Neural progenitor cell (in vitro differentiated cells): ENCODE results near the gene CYTH3. TPM values are rescaled to one million over a fixed set of nuclear protein-coding genes. Genes with fewer than 3 reads are reported as not detected.

Source experiments
- DNase-seq: peaks from one replicate; pipeline ENCODE4 v3.0.0-alpha.2; 2016; ENCODE audit warnings: low spot score
- H2AFZ ChIP-seq: fragments of 200-600 bp; sonication (generic); replicated peaks from 2 replicates; pipeline ENCODE4 v1.6.1; 2016; ENCODE audit warnings: antibody characterized with exemption
- H3F3A ChIP-seq: fragments of 200-600 bp; sonication (generic); 2 replicates; pipeline ENCODE4 v1.6.1; 2016; ENCODE audit warnings: antibody characterized with exemption, low read depth
- H3K27ac ChIP-seq: fragments of 200-600 bp; sonication (generic); 2 replicates; pipeline ENCODE4 v1.5.1; 2016; ENCODE audit warnings: mild to moderate bottlenecking
- H3K27me3 ChIP-seq: fragments of 200-600 bp; sonication (generic); 2 replicates; pipeline ENCODE4 v1.6.1; 2016; ENCODE audit warnings: mild to moderate bottlenecking, moderate library complexity
- H3K36me3 ChIP-seq: fragments of 200-600 bp; sonication (generic); 2 replicates; pipeline ENCODE4 v1.5.1; 2016
- H3K4me1 ChIP-seq: fragments of 200-600 bp; sonication (generic); 2 replicates; pipeline ENCODE4 v1.6.1; 2016; ENCODE audit warnings: mixed run types
- H3K4me2 ChIP-seq: fragments of 200-600 bp; sonication (generic); 2 replicates; pipeline ENCODE4 v1.6.1; 2016
- H3K4me3 ChIP-seq: fragments of 200-600 bp; sonication (generic); 2 replicates; pipeline ENCODE4 v1.5.1; 2016
- H3K79me2 ChIP-seq: fragments of 200-600 bp; sonication (generic); 2 replicates; pipeline ENCODE4 v1.6.1; 2016; ENCODE audit warnings: low read depth
- H3K9ac ChIP-seq: fragments of 200-600 bp; sonication (generic); 2 replicates; pipeline ENCODE4 v1.6.1; 2016
- H3K9me3 ChIP-seq: fragments of 200-600 bp; sonication (generic); 2 replicates; pipeline ENCODE4 v1.5.1; 2016; ENCODE audit warnings: low read depth
- H4K20me1 ChIP-seq: fragments of 200-600 bp; sonication (generic); 2 replicates; pipeline ENCODE4 v1.6.1; 2016; ENCODE audit warnings: low read depth
- H3K27ac Mint-ChIP-seq: 3 replicates; pipeline ENCODE4 v1.8.0; 2021; ENCODE audit warnings: mixed read lengths
- H3K27me3 Mint-ChIP-seq: 2 replicates; pipeline ENCODE4 v1.8.0; 2022; ENCODE audit warnings: low read depth, mild to moderate bottlenecking, inconsistent platforms, moderate library complexity, mixed read lengths; ENCODE audit not compliant: insufficient read depth
- H3K36me3 Mint-ChIP-seq: 3 replicates; pipeline ENCODE4 v1.8.0; 2021; ENCODE audit warnings: mixed read lengths
- H3K4me1 Mint-ChIP-seq: 3 replicates; pipeline ENCODE4 v1.8.0; 2021; ENCODE audit warnings: mixed read lengths
- H3K4me3 Mint-ChIP-seq: 3 replicates; pipeline ENCODE4 v1.8.0; 2021; ENCODE audit warnings: mild to moderate bottlenecking, moderate library complexity, mixed read lengths
- H3K9me3 Mint-ChIP-seq: 3 replicates; pipeline ENCODE4 v1.8.0; 2020; ENCODE audit warnings: mixed read lengths
- CTCF ChIP-seq: fragments of 200-600 bp; sonication (generic); IDR thresholded peaks from 2 replicates; pipeline ENCODE4 v1.5.1; 2017; ENCODE audit warnings: antibody characterized with exemption, mild to moderate bottlenecking
- EZH2 ChIP-seq: fragments of 200-600 bp; sonication (generic); IDR thresholded peaks from 2 replicates; pipeline ENCODE4 v1.6.1; 2017; ENCODE audit warnings: antibody characterized with exemption, mild to moderate bottlenecking, moderate library complexity
- EZH2phosphoT487 ChIP-seq: fragments of 200-600 bp; sonication (generic); IDR thresholded peaks from 2 replicates; pipeline ENCODE4 v1.6.1; 2017; ENCODE audit warnings: antibody characterized with exemption
- total RNA-seq: library from RNA; depleted of rRNA; stranded (reverse); fragments of >200 nt; gene quantifications from 2 replicates; pipeline ENCODE4 v1.2.3, GENCODE V29; 2015; ENCODE audit warnings: low replicate concordance

The CYTH3 gene
- total RNA-seq, 1 donor from 2014 or later = 10.9 TPM

- H3K4me2 ChIP-seq = no peak overlapping the region
- H3K4me1 Mint-ChIP-seq = peaks cover 30% of the 10 kb centered on the region
- no peaks in the 10 kb centered on the region for H3K9me3 Mint-ChIP-seq
- no peak for TF ChIP-seq EZH2phosphoT487
- H3K4me1 ChIP-seq = peaks cover 12% of the 10 kb centered on the region
- H3K36me3 Mint-ChIP-seq = no peaks in the 10 kb centered on the region
- no peak for DNase-seq
- H3F3A ChIP-seq = no peaks in the 10 kb centered on the region
- no peak overlapping the region for H3K9ac ChIP-seq
- no peaks in the 10 kb centered on the region for H3K36me3 ChIP-seq
- H4K20me1 ChIP-seq = no peaks in the 10 kb centered on the region
- H3K27me3 ChIP-seq = no peaks in the 10 kb centered on the region
- H3K27me3 Mint-ChIP-seq = no peaks in the 10 kb centered on the region
- H3K27ac ChIP-seq = no peak overlapping the region
- peaks cover 16% of the 10 kb centered on the region for H3K79me2 ChIP-seq
- no peak overlapping the region for H3K4me3 ChIP-seq
- H3K27ac Mint-ChIP-seq = no peak overlapping the region
- no peaks in the 10 kb centered on the region for H3K9me3 ChIP-seq
- no peak overlapping the region for H3K4me3 Mint-ChIP-seq
- no peak overlapping the region for H2AFZ ChIP-seq
Observed at GRCh38 chr7:6248581-6248980, 23.8 kb downstream of the CYTH3 start.

DNA sequence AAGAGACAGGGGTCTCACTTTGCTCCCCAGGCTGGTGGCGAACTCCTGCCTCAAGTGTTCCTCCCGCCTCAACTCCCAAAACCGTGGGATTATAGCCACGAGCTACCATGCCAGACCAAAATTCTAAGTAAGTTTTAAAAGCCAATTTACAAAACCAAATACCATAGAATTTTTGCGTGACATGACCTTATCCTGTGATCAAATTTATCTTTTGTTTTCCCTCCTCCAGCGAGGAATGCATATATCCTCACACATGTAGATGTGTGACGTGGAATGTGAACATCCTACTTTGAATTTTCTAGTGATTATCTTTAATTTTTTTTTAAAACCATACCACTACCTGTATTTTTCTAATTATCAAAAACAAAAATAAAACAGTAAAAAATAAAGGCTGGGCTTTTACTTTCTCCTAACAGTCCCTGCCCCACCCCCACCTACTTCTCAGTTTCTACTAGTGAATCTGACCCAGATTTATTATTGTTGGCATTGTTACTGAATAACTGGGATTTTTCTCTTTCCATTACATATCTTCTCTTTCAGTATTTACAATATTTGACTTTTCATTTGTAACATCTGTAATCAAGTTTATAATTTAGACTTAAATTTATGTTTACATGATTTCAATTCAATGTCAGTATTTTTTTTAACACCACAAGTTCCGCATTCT lies 26.0 kb downstream of the CYTH3 start:
- Histone ChIP-seq H3F3A (no peaks in the 10 kb centered on the region), H2AFZ (no peak overlapping the region), H4K20me1 (no peaks in the 10 kb centered on the region), H3K4me1 (peaks cover 3% of the 10 kb centered on the region), H3K9me3 (no peaks in the 10 kb centered on the region), H3K4me3 (no peak overlapping the region), H3K36me3 (no peaks in the 10 kb centered on the region), H3K79me2 (peaks cover under 1% of the 10 kb centered on the region), H3K27ac (no peak overlapping the region), H3K27me3 (no peaks in the 10 kb centered on the region), H3K9ac (no peak overlapping the region), H3K4me2 (no peak overlapping the region)
- no peak for DNase-seq
- no peaks in the 10 kb centered on the region for H3K27me3 Mint-ChIP-seq
- H3K9me3 Mint-ChIP-seq = no peaks in the 10 kb centered on the region
- no peak for TF ChIP-seq CTCF
- no peak for TF ChIP-seq EZH2phosphoT487
- no peak for TF ChIP-seq EZH2
- H3K4me3 Mint-ChIP-seq = no peak overlapping the region
- no peak overlapping the region for H3K27ac Mint-ChIP-seq
- peaks cover 16% of the 10 kb centered on the region for H3K4me1 Mint-ChIP-seq
- no peaks in the 10 kb centered on the region for H3K36me3 Mint-ChIP-seq

GRCh38 chr7:6244021-6244420 lies 28.4 kb downstream of the CYTH3 start:
- Histone ChIP-seq H2AFZ (no peak overlapping the region), H3K27ac (no peak overlapping the region), H3K36me3 (no peaks in the 10 kb centered on the region), H3K4me2 (no peak overlapping the region), H3F3A (no peaks in the 10 kb centered on the region), H3K4me1 (peaks cover 3% of the 10 kb centered on the region), H3K79me2 (no peaks in the 10 kb centered on the region), H3K27me3 (no peaks in the 10 kb centered on the region), H3K4me3 (no peak overlapping the region), H3K9ac (no peak overlapping the region), H4K20me1 (no peaks in the 10 kb centered on the region), H3K9me3 (no peaks in the 10 kb centered on the region)
- H3K36me3 Mint-ChIP-seq = no peaks in the 10 kb centered on the region
- TF ChIP-seq CTCF (no peak), EZH2phosphoT487 (no peak), EZH2 (no peak)
- H3K27me3 Mint-ChIP-seq = no peaks in the 10 kb centered on the region
- no peak for DNase-seq
- no peak overlapping the region for H3K4me3 Mint-ChIP-seq
- H3K27ac Mint-ChIP-seq = no peak overlapping the region
- H3K4me1 Mint-ChIP-seq = peaks cover 9% of the 10 kb centered on the region
- H3K9me3 Mint-ChIP-seq = no peaks in the 10 kb centered on the region

GRCh38 chr7:6243168-6243567 lies 29.3 kb downstream of the CYTH3 start:
- Histone ChIP-seq H3K9ac (no peak overlapping the region), H3K79me2 (no peaks in the 10 kb centered on the region)
- H3K4me1 Mint-ChIP-seq = peaks cover 3% of the 10 kb centered on the region

More at GRCh38 chr7:6243168-6243567, 29.3 kb downstream of the CYTH3 start:
- no peaks in the 10 kb centered on the region for H3K9me3 Mint-ChIP-seq
- no peak for DNase-seq
- no peaks in the 10 kb centered on the region for H3K27me3 ChIP-seq
- H3K27ac Mint-ChIP-seq = no peak overlapping the region
- H3K27me3 Mint-ChIP-seq = no peaks in the 10 kb centered on the region
- H3K4me1 ChIP-seq = peaks cover 3% of the 10 kb centered on the region
- no peaks in the 10 kb centered on the region for H3F3A ChIP-seq
- no peaks in the 10 kb centered on the region for H4K20me1 ChIP-seq
- no peak overlapping the region for H2AFZ ChIP-seq
- no peak overlapping the region for H3K4me2 ChIP-seq
- H3K9me3 ChIP-seq = no peaks in the 10 kb centered on the region
- no peak overlapping the region for H3K4me3 Mint-ChIP-seq
- H3K27ac ChIP-seq = no peak overlapping the region
- H3K4me3 ChIP-seq = no peak overlapping the region
- no peaks in the 10 kb centered on the region for H3K36me3 Mint-ChIP-seq
- TF ChIP-seq CTCF (no peak), EZH2 (no peak), EZH2phosphoT487 (no peak)
- H3K36me3 ChIP-seq = no peaks in the 10 kb centered on the region
